SU-DHL-6 (cell line): ENCODE results near the gene HBG2.

Source experiments
- EZH2phosphoT487 ChIP-seq: fragments of 200-600 bp; sonication (generic), shearing (Covaris generic); conservative IDR thresholded peaks from 2 replicates; pipeline ENCODE4 v1.6.1; 2018; ENCODE audit warnings: mild to moderate bottlenecking, antibody characterized with exemption, low read length, moderate library complexity, mixed read lengths
- TF ChIP-seq, protein P1 (sequence below): fragments of 200-600 bp; sonication (generic); IDR thresholded peaks from one replicate; pipeline ENCODE4 v1.5.1; 2017; ENCODE audit warnings: antibody characterized with exemption, mild to moderate bottlenecking, low read length, moderate library complexity; ENCODE audit not compliant: insufficient read depth, poor library complexity, severe bottlenecking

DNA sequence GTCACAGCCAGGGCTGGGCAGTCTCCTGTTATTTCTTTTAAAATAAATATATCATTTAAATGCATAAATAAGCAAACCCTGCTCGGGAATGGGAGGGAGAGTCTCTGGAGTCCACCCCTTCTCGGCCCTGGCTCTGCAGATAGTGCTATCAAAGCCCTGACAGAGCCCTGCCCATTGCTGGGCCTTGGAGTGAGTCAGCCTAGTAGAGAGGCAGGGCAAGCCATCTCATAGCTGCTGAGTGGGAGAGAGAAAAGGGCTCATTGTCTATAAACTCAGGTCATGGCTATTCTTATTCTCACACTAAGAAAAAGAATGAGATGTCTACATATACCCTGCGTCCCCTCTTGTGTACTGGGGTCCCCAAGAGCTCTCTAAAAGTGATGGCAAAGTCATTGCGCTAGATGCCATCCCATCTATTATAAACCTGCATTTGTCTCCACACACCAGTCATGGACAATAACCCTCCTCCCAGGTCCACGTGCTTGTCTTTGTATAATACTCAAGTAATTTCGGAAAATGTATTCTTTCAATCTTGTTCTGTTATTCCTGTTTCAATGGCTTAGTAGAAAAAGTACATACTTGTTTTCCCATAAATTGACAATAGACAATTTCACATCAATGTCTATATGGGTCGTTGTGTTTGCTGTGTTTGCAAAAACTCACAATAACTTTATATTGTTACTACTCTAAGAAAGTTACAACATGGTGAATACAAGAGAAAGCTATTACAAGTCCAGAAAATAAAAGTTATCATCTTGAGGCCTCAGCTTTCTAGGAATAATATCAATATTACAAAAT, 33.7 kb upstream of the HBG2 start:
- TF ChIP-seq, protein P1, sequence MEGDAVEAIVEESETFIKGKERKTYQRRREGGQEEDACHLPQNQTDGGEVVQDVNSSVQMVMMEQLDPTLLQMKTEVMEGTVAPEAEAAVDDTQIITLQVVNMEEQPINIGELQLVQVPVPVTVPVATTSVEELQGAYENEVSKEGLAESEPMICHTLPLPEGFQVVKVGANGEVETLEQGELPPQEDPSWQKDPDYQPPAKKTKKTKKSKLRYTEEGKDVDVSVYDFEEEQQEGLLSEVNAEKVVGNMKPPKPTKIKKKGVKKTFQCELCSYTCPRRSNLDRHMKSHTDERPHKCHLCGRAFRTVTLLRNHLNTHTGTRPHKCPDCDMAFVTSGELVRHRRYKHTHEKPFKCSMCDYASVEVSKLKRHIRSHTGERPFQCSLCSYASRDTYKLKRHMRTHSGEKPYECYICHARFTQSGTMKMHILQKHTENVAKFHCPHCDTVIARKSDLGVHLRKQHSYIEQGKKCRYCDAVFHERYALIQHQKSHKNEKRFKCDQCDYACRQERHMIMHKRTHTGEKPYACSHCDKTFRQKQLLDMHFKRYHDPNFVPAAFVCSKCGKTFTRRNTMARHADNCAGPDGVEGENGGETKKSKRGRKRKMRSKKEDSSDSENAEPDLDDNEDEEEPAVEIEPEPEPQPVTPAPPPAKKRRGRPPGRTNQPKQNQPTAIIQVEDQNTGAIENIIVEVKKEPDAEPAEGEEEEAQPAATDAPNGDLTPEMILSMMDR = no peak
- TF ChIP-seq EZH2phosphoT487 = no peak
